Retinal pigment epithelial cell (primary cell): ENCODE results near the gene CLCN4.

Source experiments
- DNase-seq: peaks from one replicate; pipeline ENCODE4 v3.0.0-alpha.2; 2010; ENCODE audit warnings: low read depth
- H3K4me3 ChIP-seq: 2 replicates; pipeline ENCODE4 v1.5.1; 2011; ENCODE audit warnings: mild to moderate bottlenecking, low read length, control low read depth, moderate library complexity
- CTCF ChIP-seq: conservative IDR thresholded peaks from 2 replicates; pipeline ENCODE4 v1.5.1; 2011; ENCODE audit warnings: low read depth, low read length, control low read depth, inconsistent platforms

CLCN4 gene

DNA sequence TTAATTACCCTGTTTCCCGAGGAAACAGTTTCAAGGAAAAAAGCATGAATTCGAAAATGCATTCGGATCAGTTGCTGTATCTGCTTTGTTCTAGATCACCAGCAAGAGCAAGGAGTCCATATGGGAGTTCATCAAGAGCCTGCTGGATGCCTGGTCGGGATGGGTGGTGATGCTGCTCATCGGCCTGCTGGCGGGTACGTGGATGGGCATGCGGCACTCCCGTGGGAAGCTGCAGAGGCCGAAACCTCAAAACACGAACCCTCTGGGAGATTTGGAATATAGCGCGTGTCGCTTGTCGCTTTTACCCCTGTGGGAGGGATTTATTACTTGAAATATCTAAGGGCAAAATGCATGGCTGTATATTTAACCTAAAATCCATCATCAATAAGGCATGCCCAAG lies 30.6 kb downstream of the CLCN4 start:
- DNase-seq, result no peak
- H3K4me3 ChIP-seq, result no peak overlapping the region
- no peak for TF ChIP-seq CTCF

- H3K4me3 ChIP-seq, result no peak overlapping the region
- TF ChIP-seq CTCF, result peak; percentile 77
- DNase-seq, result no peak
These were observed 32.8 kb downstream of the CLCN4 start for GRCh38 chrX:10189317-10190268.

DNA sequence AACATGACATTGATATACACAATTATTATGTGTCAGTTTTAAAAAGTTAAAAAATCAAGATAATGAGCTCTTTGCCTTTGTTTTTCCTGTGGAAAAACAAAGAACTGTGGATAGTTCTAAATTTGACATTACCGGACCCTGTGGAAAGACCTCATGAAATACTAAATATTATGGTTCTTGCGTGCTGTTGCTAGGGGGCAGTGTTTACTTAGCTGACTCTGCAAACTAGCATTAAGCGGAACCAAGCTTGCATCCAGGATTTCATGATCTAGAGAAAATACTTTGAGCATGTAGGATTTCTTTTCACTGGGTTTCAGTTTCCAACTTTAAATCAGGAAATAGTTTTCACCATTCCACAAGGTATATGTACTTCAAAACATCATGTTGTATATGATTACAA lies 33.6 kb downstream of the CLCN4 start:
- no peak for DNase-seq
- TF ChIP-seq CTCF, result peak; percentile 57
- H3K4me3 ChIP-seq, result no peak overlapping the region

- no peak overlapping the region for H3K4me3 ChIP-seq
- TF ChIP-seq CTCF, result no peak
- DNase-seq, result no peak
These were observed 36.8 kb downstream of the CLCN4 start for GRCh38 chrX:10193587-10193986.

DNA sequence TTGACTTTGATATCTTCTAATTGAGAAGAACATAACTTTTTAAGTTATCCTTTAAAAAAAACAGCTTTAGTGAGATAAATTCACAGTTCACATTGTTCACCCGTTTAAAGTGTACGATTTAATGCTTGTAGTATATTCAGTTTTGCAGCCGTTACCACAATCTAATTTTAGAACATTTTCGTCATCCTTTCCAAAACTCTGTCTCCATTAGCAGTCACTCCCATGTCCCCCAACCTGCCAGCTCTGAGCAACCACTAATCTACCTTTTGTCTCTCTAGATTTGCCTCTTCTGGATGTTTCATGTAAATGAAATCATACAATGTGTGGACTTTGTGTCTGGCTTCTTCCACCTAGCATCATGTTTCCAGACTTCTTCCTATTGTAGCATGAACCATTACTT lies 38.6 kb downstream of the CLCN4 start:
- H3K4me3 ChIP-seq, result no peak overlapping the region
- TF ChIP-seq CTCF, result no peak
- DNase-seq, result no peak

GRCh38 chrX:10195947-10196346 lies 39.2 kb downstream of the CLCN4 start:
- no peak for TF ChIP-seq CTCF
- DNase-seq, result no peak
- no peak overlapping the region for H3K4me3 ChIP-seq
